Neural progenitor cell (in vitro differentiated cells): Measurements from ENCODE around the gene SWAP70. TPM values are rescaled to one million over a fixed set of nuclear protein-coding genes. Genes with fewer than 3 reads are reported as not detected.
A peak's percentile ranks its signal among the peaks of the same experiment; 100 is the strongest.

Experiments
- DNase-seq: peaks from one replicate; pipeline ENCODE4 v3.0.0-alpha.2; 2016; ENCODE audit warnings: low spot score
- H2AFZ ChIP-seq: fragments of 200-600 bp; sonication (generic); replicated peaks from 2 replicates; pipeline ENCODE4 v1.6.1; 2016; ENCODE audit warnings: antibody characterized with exemption
- H3F3A ChIP-seq: fragments of 200-600 bp; sonication (generic); 2 replicates; pipeline ENCODE4 v1.6.1; 2016; ENCODE audit warnings: antibody characterized with exemption, low read depth
- H3K27ac ChIP-seq: fragments of 200-600 bp; sonication (generic); 2 replicates; pipeline ENCODE4 v1.5.1; 2016; ENCODE audit warnings: mild to moderate bottlenecking
- H3K27me3 ChIP-seq: fragments of 200-600 bp; sonication (generic); 2 replicates; pipeline ENCODE4 v1.6.1; 2016; ENCODE audit warnings: mild to moderate bottlenecking, moderate library complexity
- H3K36me3 ChIP-seq: fragments of 200-600 bp; sonication (generic); 2 replicates; pipeline ENCODE4 v1.5.1; 2016
- H3K4me1 ChIP-seq: fragments of 200-600 bp; sonication (generic); 2 replicates; pipeline ENCODE4 v1.6.1; 2016; ENCODE audit warnings: mixed run types
- H3K4me2 ChIP-seq: fragments of 200-600 bp; sonication (generic); 2 replicates; pipeline ENCODE4 v1.6.1; 2016
- H3K4me3 ChIP-seq: fragments of 200-600 bp; sonication (generic); 2 replicates; pipeline ENCODE4 v1.5.1; 2016
- H3K79me2 ChIP-seq: fragments of 200-600 bp; sonication (generic); 2 replicates; pipeline ENCODE4 v1.6.1; 2016; ENCODE audit warnings: low read depth
- H3K9ac ChIP-seq: fragments of 200-600 bp; sonication (generic); 2 replicates; pipeline ENCODE4 v1.6.1; 2016
- H3K9me3 ChIP-seq: fragments of 200-600 bp; sonication (generic); 2 replicates; pipeline ENCODE4 v1.5.1; 2016; ENCODE audit warnings: low read depth
- H4K20me1 ChIP-seq: fragments of 200-600 bp; sonication (generic); 2 replicates; pipeline ENCODE4 v1.6.1; 2016; ENCODE audit warnings: low read depth
- H3K27ac Mint-ChIP-seq: 3 replicates; pipeline ENCODE4 v1.8.0; 2021; ENCODE audit warnings: mixed read lengths
- H3K27me3 Mint-ChIP-seq: 2 replicates; pipeline ENCODE4 v1.8.0; 2022; ENCODE audit warnings: low read depth, mild to moderate bottlenecking, inconsistent platforms, moderate library complexity, mixed read lengths; ENCODE audit not compliant: insufficient read depth
- H3K36me3 Mint-ChIP-seq: 3 replicates; pipeline ENCODE4 v1.8.0; 2021; ENCODE audit warnings: mixed read lengths
- H3K4me1 Mint-ChIP-seq: 3 replicates; pipeline ENCODE4 v1.8.0; 2021; ENCODE audit warnings: mixed read lengths
- H3K4me3 Mint-ChIP-seq: 3 replicates; pipeline ENCODE4 v1.8.0; 2021; ENCODE audit warnings: mild to moderate bottlenecking, moderate library complexity, mixed read lengths
- H3K9me3 Mint-ChIP-seq: 3 replicates; pipeline ENCODE4 v1.8.0; 2020; ENCODE audit warnings: mixed read lengths
- EZH2 ChIP-seq: fragments of 200-600 bp; sonication (generic); IDR thresholded peaks from 2 replicates; pipeline ENCODE4 v1.6.1; 2017; ENCODE audit warnings: antibody characterized with exemption, mild to moderate bottlenecking, moderate library complexity
- EZH2phosphoT487 ChIP-seq: fragments of 200-600 bp; sonication (generic); IDR thresholded peaks from 2 replicates; pipeline ENCODE4 v1.6.1; 2017; ENCODE audit warnings: antibody characterized with exemption
- total RNA-seq: library from RNA; depleted of rRNA; stranded (reverse); fragments of >200 nt; gene quantifications from 2 replicates; pipeline ENCODE4 v1.2.3, GENCODE V29; 2015; ENCODE audit warnings: low replicate concordance
- TF ChIP-seq, protein P1 (sequence below): fragments of 200-600 bp; sonication (generic); IDR thresholded peaks from 2 replicates; pipeline ENCODE4 v1.5.1; 2017; ENCODE audit warnings: antibody characterized with exemption, mild to moderate bottlenecking

The SWAP70 gene
- total RNA-seq, 1 donor from 2014 or later = 25.5 TPM

DNA sequence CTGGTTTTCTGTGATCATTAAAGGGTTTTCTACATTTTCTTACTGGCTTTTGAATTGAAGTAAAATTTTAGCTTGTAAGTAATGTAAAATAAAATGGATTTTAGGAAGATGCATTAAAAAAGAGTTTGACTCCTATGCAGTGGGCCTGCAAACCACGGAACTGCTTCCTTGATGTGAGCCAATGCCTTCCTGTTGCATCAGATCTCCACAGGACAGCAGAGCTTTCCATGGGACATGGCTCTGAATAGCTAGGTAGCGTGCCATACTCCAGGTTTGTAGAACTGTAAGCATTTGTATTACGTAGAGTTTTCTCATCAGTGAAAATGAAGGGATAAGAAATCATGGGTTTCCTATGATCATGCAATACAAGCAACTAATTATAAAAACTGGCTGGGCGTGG lies 133.4 kb downstream of the SWAP70 start:
- Histone ChIP-seq H3F3A (no peaks in the 10 kb centered on the region), H2AFZ (no peak overlapping the region), H3K79me2 (no peaks in the 10 kb centered on the region), H3K9me3 (no peaks in the 10 kb centered on the region), H3K27ac (no peak overlapping the region), H3K4me1 (peaks cover 1% of the 10 kb centered on the region), H4K20me1 (no peaks in the 10 kb centered on the region), H3K4me2 (no peak overlapping the region), H3K9ac (no peak overlapping the region), H3K27me3 (no peaks in the 10 kb centered on the region), H3K36me3 (no peaks in the 10 kb centered on the region), H3K4me3 (no peak overlapping the region)
- H3K4me3 Mint-ChIP-seq = no peak overlapping the region
- DNase-seq = no peak
- no peaks in the 10 kb centered on the region for H3K9me3 Mint-ChIP-seq
- peaks cover 4% of the 10 kb centered on the region for H3K36me3 Mint-ChIP-seq
- H3K4me1 Mint-ChIP-seq = peaks cover under 1% of the 10 kb centered on the region
- H3K27ac Mint-ChIP-seq = no peak overlapping the region
- TF ChIP-seq EZH2 (no peak), EZH2phosphoT487 (no peak)
- TF ChIP-seq, protein P1, sequence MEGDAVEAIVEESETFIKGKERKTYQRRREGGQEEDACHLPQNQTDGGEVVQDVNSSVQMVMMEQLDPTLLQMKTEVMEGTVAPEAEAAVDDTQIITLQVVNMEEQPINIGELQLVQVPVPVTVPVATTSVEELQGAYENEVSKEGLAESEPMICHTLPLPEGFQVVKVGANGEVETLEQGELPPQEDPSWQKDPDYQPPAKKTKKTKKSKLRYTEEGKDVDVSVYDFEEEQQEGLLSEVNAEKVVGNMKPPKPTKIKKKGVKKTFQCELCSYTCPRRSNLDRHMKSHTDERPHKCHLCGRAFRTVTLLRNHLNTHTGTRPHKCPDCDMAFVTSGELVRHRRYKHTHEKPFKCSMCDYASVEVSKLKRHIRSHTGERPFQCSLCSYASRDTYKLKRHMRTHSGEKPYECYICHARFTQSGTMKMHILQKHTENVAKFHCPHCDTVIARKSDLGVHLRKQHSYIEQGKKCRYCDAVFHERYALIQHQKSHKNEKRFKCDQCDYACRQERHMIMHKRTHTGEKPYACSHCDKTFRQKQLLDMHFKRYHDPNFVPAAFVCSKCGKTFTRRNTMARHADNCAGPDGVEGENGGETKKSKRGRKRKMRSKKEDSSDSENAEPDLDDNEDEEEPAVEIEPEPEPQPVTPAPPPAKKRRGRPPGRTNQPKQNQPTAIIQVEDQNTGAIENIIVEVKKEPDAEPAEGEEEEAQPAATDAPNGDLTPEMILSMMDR = no peak
- no peaks in the 10 kb centered on the region for H3K27me3 Mint-ChIP-seq

DNA sequence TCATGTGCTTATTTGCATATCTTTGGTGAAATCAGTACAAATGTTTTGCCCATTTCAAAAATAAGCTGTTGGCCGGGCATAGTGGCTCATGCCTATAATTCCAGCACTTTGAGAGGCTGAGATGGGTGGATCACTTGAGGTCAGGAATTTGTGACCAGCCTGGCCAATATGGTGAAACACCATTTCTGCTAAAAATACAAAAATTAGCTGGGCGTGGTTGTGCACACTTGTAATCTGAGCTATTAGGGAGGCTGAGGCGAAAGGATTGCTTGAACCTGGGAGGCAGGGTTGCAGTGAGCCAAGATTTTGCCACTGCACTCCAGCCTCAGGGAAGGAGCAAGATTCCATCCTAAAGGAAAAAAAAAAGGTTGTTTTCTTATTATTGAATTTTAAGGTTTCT lies 136.0 kb downstream of the SWAP70 start:
- H3K9ac ChIP-seq = no peak overlapping the region
- H3K27me3 ChIP-seq = no peaks in the 10 kb centered on the region
- peaks cover 5% of the 10 kb centered on the region for H3K36me3 Mint-ChIP-seq
- H3K4me1 Mint-ChIP-seq = peaks cover 3% of the 10 kb centered on the region
- H3K27ac ChIP-seq = no peak overlapping the region
- no peak overlapping the region for H3K4me2 ChIP-seq
- no peaks in the 10 kb centered on the region for H3K9me3 ChIP-seq
- no peak overlapping the region for H3K4me3 Mint-ChIP-seq
- no peak for DNase-seq
- H2AFZ ChIP-seq = no peak overlapping the region
- H3K9me3 Mint-ChIP-seq = no peaks in the 10 kb centered on the region
- TF ChIP-seq EZH2phosphoT487 (no peak), EZH2 (no peak)
- TF ChIP-seq, protein P1 = no peak
- no peak overlapping the region for H3K4me3 ChIP-seq
- no peaks in the 10 kb centered on the region for H3K79me2 ChIP-seq
- H3K4me1 ChIP-seq = peaks cover 18% of the 10 kb centered on the region
- peaks cover 4% of the 10 kb centered on the region for H3F3A ChIP-seq
- no peaks in the 10 kb centered on the region for H3K36me3 ChIP-seq
- no peaks in the 10 kb centered on the region for H4K20me1 ChIP-seq
- no peaks in the 10 kb centered on the region for H3K27me3 Mint-ChIP-seq
- no peak overlapping the region for H3K27ac Mint-ChIP-seq

DNA sequence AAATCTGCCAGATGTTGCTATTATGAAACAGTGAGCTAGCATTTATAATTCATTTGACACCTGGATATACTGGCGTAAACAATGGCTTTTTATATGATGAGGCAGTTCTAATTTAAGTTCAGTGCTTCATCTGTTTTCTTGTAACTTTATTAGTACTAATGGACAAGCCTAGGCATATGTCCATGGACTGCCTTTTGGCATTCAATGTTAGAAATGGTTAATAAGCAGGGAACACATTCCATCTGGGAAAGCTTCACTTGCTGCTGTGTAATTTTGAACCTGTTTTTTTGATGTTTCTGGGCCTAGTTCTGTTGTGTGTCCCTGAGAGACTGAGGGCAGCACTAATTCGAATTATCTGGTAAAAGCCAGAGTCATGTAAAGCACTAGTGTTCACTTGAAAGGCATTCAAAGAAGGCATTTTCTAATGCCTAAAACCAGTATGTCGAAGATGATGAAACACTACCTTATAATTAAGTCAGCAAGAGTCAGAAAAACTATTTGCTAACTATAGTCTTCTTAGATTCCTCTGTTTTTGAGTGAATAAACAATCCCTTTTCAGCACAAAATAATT lies 138.5 kb downstream of the SWAP70 start:
- no peak overlapping the region for H2AFZ ChIP-seq
- H3K4me3 ChIP-seq = no peak overlapping the region
- peaks cover 18% of the 10 kb centered on the region for H3K4me1 ChIP-seq
- no peaks in the 10 kb centered on the region for H4K20me1 ChIP-seq
- Mint-ChIP-seq H3K4me3 (no peak overlapping the region), H3K27me3 (no peaks in the 10 kb centered on the region), H3K36me3 (peaks cover 17% of the 10 kb centered on the region), H3K4me1 (peaks cover 3% of the 10 kb centered on the region), H3K27ac (no peak overlapping the region), H3K9me3 (no peaks in the 10 kb centered on the region)
- no peak for TF ChIP-seq EZH2phosphoT487
- TF ChIP-seq, protein P1 = no peak
- DNase-seq = no peak
- H3K27me3 ChIP-seq = no peaks in the 10 kb centered on the region
- H3K9ac ChIP-seq = no peak overlapping the region
- peaks cover 5% of the 10 kb centered on the region for H3K36me3 ChIP-seq
- H3K9me3 ChIP-seq = no peaks in the 10 kb centered on the region
- peak overlapping the region; percentile 6 for H3K27ac ChIP-seq
- peaks cover 4% of the 10 kb centered on the region for H3F3A ChIP-seq
- H3K4me2 ChIP-seq = no peak overlapping the region
- no peaks in the 10 kb centered on the region for H3K79me2 ChIP-seq

Other genes with a start within 250 kb of the SWAP70 start
- 56.9 and 58.3 TPM in 2 replicates for gene ZNF143, start 203.1 kb upstream of the SWAP70 start, total RNA-seq
- gene WEE1, start 90.4 kb upstream of the SWAP70 start, total RNA-seq = 123 and 156 TPM in 2 replicates